Endodermal cell (in vitro differentiated cells): ENCODE data around the gene BARX1. TPM values are rescaled to one million over a fixed set of nuclear protein-coding genes. Genes with fewer than 3 reads are reported as not detected.

ENCODE experiments used
- DNase-seq: peaks from one replicate; pipeline ENCODE4 v3.0.0-alpha.2; 2017
- H3K27ac ChIP-seq: 2 replicates; pipeline ENCODE4 v1.5.1; 2013; ENCODE audit warnings: mild to moderate bottlenecking, low read depth, low read length, moderate library complexity
- H3K27me3 ChIP-seq: 2 replicates; pipeline ENCODE4 v1.6.1; 2013; ENCODE audit warnings: mild to moderate bottlenecking, low read length, moderate library complexity; ENCODE audit not compliant: insufficient read depth, control insufficient read depth, poor library complexity, severe bottlenecking
- H3K36me3 ChIP-seq: 2 replicates; pipeline ENCODE4 v1.7.0; 2013; ENCODE audit warnings: mild to moderate bottlenecking, low read length, moderate library complexity; ENCODE audit not compliant: control insufficient read depth, insufficient read depth
- H3K4me1 ChIP-seq: one replicate; pipeline ENCODE4 v1.7.0; 2013; ENCODE audit warnings: low read length; ENCODE audit not compliant: control insufficient read depth, insufficient read depth
- H3K4me3 ChIP-seq: 2 replicates; pipeline ENCODE4 v1.5.1; 2013; ENCODE audit warnings: mild to moderate bottlenecking, low read length, moderate library complexity
- H3K9ac ChIP-seq: 2 replicates; pipeline ENCODE4 v1.6.1; 2013; ENCODE audit warnings: mild to moderate bottlenecking, low read length, moderate library complexity; ENCODE audit not compliant: poor library complexity, severe bottlenecking; ENCODE audit errors: extremely low read depth
- H3K9me3 ChIP-seq: 2 replicates; pipeline ENCODE4 v1.6.1; 2013; ENCODE audit warnings: mild to moderate bottlenecking, low read length, moderate library complexity; ENCODE audit not compliant: control insufficient read depth
- H3K27ac Mint-ChIP-seq: 2 replicates; pipeline ENCODE4 v1.8.0; 2020; ENCODE audit warnings: mixed read lengths
- H3K27me3 Mint-ChIP-seq: 2 replicates; pipeline ENCODE4 v1.8.0; 2021; ENCODE audit warnings: mild to moderate bottlenecking, mixed read lengths; ENCODE audit not compliant: insufficient read depth
- H3K36me3 Mint-ChIP-seq: 2 replicates; pipeline ENCODE4 v1.8.0; 2020; ENCODE audit warnings: low read depth, mixed read lengths
- H3K4me1 Mint-ChIP-seq: 2 replicates; pipeline ENCODE4 v1.8.0; 2020; ENCODE audit warnings: mixed read lengths
- H3K4me3 Mint-ChIP-seq: 2 replicates; pipeline ENCODE4 v1.8.0; 2020; ENCODE audit warnings: mild to moderate bottlenecking, moderate library complexity, mixed read lengths
- H3K9me3 Mint-ChIP-seq: 2 replicates; pipeline ENCODE4 v1.8.0; 2020; ENCODE audit warnings: mild to moderate bottlenecking, mixed read lengths
- WGBS, 2 experiments: methylation state at CpG; one replicate each; pipeline versions ENCODE4 v1.1.5 to v1.1.7; 2013; ENCODE audit warnings: missing lambda C conversion rate in 2 of 2, mixed read lengths in 1 of 2; ENCODE audit not compliant: insufficient coverage in 1 of 2, insufficient read length in 1 of 2; 5-methylcytosine and 5-hydroxymethylcytosine counted together
- total RNA-seq, 2 donors: library from RNA; stranded (reverse); fragmentation: NEBNext Ultra II Directional in 1 of 2; extraction: Animal tissue kit (Norgen Biotek cat#: 25700) in 1 of 2; gene quantifications; 2 replicates in 1 of 2; 3 replicates in 1 of 2; pipeline ENCODE4 v1.2.1, GENCODE V29; 2021
- TF ChIP-seq, protein P1 (sequence below): fragments of 200-600 bp; sonication (generic); conservative IDR thresholded peaks from 2 replicates; pipeline ENCODE4 v1.5.0; 2021; ENCODE audit warnings: antibody characterized with exemption, mild to moderate bottlenecking

Gene BARX1
- total RNA-seq, 2 donors from 2014 or later = 0.35 TPM; not detected in 1

DNA sequence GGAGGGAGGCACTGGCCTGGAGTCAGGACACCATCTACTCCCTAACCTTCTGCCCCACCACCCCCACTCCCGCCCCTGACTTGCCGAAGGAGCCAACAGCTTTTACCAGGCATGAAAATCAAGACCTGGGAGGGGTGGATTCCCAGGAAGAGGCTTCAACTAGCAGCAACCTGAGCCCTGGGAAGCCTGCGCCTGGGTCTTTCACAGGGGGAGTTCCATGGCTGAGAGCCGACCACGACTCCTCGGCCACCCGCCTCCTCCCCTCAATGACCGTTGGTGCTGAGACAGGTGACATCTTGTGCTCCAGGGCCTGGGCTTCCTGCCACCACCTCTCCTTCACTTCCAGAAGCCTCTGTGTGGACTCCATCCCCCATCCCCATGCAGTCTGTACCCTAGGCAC is 37.1 kb downstream of the BARX1 start:
- no peaks in the 10 kb centered on the region for H3K27me3 ChIP-seq
- no peak overlapping the region for H3K4me3 ChIP-seq
- no peaks in the 10 kb centered on the region for H3K4me1 Mint-ChIP-seq
- no peak overlapping the region for H3K4me3 Mint-ChIP-seq
- H3K27ac ChIP-seq = no peak overlapping the region
- no peak for DNase-seq
- no peaks in the 10 kb centered on the region for H3K9me3 Mint-ChIP-seq
- H3K9ac ChIP-seq = no peak overlapping the region
- H3K27ac Mint-ChIP-seq = no peak overlapping the region
- H3K9me3 ChIP-seq = no peaks in the 10 kb centered on the region
- no peaks in the 10 kb centered on the region for H3K36me3 Mint-ChIP-seq
- TF ChIP-seq, protein P1, sequence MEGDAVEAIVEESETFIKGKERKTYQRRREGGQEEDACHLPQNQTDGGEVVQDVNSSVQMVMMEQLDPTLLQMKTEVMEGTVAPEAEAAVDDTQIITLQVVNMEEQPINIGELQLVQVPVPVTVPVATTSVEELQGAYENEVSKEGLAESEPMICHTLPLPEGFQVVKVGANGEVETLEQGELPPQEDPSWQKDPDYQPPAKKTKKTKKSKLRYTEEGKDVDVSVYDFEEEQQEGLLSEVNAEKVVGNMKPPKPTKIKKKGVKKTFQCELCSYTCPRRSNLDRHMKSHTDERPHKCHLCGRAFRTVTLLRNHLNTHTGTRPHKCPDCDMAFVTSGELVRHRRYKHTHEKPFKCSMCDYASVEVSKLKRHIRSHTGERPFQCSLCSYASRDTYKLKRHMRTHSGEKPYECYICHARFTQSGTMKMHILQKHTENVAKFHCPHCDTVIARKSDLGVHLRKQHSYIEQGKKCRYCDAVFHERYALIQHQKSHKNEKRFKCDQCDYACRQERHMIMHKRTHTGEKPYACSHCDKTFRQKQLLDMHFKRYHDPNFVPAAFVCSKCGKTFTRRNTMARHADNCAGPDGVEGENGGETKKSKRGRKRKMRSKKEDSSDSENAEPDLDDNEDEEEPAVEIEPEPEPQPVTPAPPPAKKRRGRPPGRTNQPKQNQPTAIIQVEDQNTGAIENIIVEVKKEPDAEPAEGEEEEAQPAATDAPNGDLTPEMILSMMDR = no peak
- no peaks in the 10 kb centered on the region for H3K36me3 ChIP-seq
- WGBS, 2 experiments = 65 to 66% methylated on average over 8 of the region's 8 CpGs
- H3K4me1 ChIP-seq = no peaks in the 10 kb centered on the region
- H3K27me3 Mint-ChIP-seq = peaks cover 6% of the 10 kb centered on the region

GRCh38 chr9:93917121-93917853 is 37.9 kb downstream of the BARX1 start:
- TF ChIP-seq, protein P1 = no peak
- Histone ChIP-seq H3K9me3 (no peaks in the 10 kb centered on the region), H3K27me3 (no peaks in the 10 kb centered on the region), H3K27ac (no peak overlapping the region), H3K36me3 (no peaks in the 10 kb centered on the region), H3K9ac (no peak overlapping the region), H3K4me1 (no peaks in the 10 kb centered on the region), H3K4me3 (no peak overlapping the region)
- H3K4me3 Mint-ChIP-seq = no peak overlapping the region
- H3K4me1 Mint-ChIP-seq = no peaks in the 10 kb centered on the region
- no peak for DNase-seq
- no peaks in the 10 kb centered on the region for H3K9me3 Mint-ChIP-seq
- WGBS, 2 experiments = 90 to 93% methylated on average over 9 to 10 of the region's 10 CpGs
- H3K36me3 Mint-ChIP-seq = no peaks in the 10 kb centered on the region
- H3K27ac Mint-ChIP-seq = no peak overlapping the region
- H3K27me3 Mint-ChIP-seq = peaks cover 6% of the 10 kb centered on the region

- Mint-ChIP-seq H3K36me3 (no peaks in the 10 kb centered on the region), H3K27me3 (peaks cover 8% of the 10 kb centered on the region), H3K27ac (no peak overlapping the region), H3K4me1 (no peaks in the 10 kb centered on the region), H3K9me3 (no peaks in the 10 kb centered on the region), H3K4me3 (no peak overlapping the region)
- no peak for DNase-seq
- Histone ChIP-seq H3K4me3 (no peak overlapping the region), H3K27me3 (no peaks in the 10 kb centered on the region), H3K36me3 (no peaks in the 10 kb centered on the region), H3K4me1 (no peaks in the 10 kb centered on the region), H3K27ac (no peak overlapping the region), H3K9me3 (no peaks in the 10 kb centered on the region), H3K9ac (no peak overlapping the region)
- TF ChIP-seq, protein P1 = no peak
- 82 to 100% methylated on average over 2 to 5 of the region's 5 CpGs for WGBS, 2 experiments
These were observed 38.8 kb downstream of the BARX1 start for GRCh38 chr9:93916358-93916757.
